ENCODE data around the gene ARHGAP6. TPM values are rescaled to one million over a fixed set of nuclear protein-coding genes. Genes with fewer than 3 reads are reported as not detected.

Gene ARHGAP6
- total and polyA plus RNA-seq, 2 donors (not counting 3 experiments of a cell fraction or from before 2014, with no cell fraction given): 0.69 to 0.83 TPM

- intact Hi-C loops (cut with micrococcal nuclease) (no loop called here), dilution Hi-C loops (cut with MboI; ENCODE audit: extremely low pct_ligation_motif_present, low sequenced_read_pairs) (no loop called here)
- Histone ChIP-seq H3K4me1 (ENCODE audit: control insufficient read depth, extremely low read depth, insufficient read depth, low read length) (no peaks in the 10 kb centered on the region), H3K79me2 (ENCODE audit: control insufficient read depth, insufficient read depth, low read length) (no peaks in the 10 kb centered on the region), H3K27me3 (ENCODE audit: control insufficient read depth in 2 of 2, insufficient read depth in 2 of 2, low read length in 2 of 2) (no peaks in the 10 kb centered on the region), H3K4me3 (replicated peaks in 1 of 3; ENCODE audit: insufficient read depth in 1 of 3, low read depth in 1 of 3, low read length in 3 of 3) (no peak overlapping the region), H3K9ac (replicated peaks; ENCODE audit: extremely low read depth, insufficient read depth, low read length) (no peak overlapping the region), H3K36me3 (ENCODE audit: control insufficient read depth in 2 of 2, extremely low read depth in 1 of 2, insufficient read depth in 2 of 2, low read length in 2 of 2) (no peaks in the 10 kb centered on the region), H2AFZ (ENCODE audit: low read depth, low read length) (no peak overlapping the region), H3K27ac (ENCODE audit: insufficient read depth, low read depth, low read length) (no peak overlapping the region), H4K20me1 (replicated peaks; ENCODE audit: control insufficient read depth, extremely low read depth, insufficient read depth, low read length) (no peaks in the 10 kb centered on the region), H3K4me2 (ENCODE audit: insufficient read depth, low read length) (no peak overlapping the region), H3K9me1 (replicated peaks; ENCODE audit: control insufficient read depth, extremely low read depth, insufficient read depth, low read length) (no peaks in the 10 kb centered on the region), H3K9me3 (replicated peaks; ENCODE audit: control insufficient read depth, insufficient read depth, low read length) (no peaks in the 10 kb centered on the region)
- ChIA-PET POLR2A (no interaction called here), CTCF (no interaction called here)
- DNase-seq (ENCODE audit: low read depth, low spot score) (no peak), FAIRE-seq (no peak)
- no TSS peak for BruUV-seq (replicated peaks)
- no peak for TF ChIP-seq POLR2A (IDR thresholded peaks at IDR 0.05; ENCODE audit: low read depth, low read length)
- no peak for TF ChIP-seq GATA2 (IDR thresholded peaks at IDR 0.05; ENCODE audit: insufficient read depth, insufficient read length, low read depth, low read length)
- TF ChIP-seq POLR2AphosphoS5 (IDR thresholded peaks at IDR 0.05; ENCODE audit: insufficient read depth, low read depth, low read length): no peak
- no peak for TF ChIP-seq EZH2 (IDR thresholded peaks at IDR 0.05; ENCODE audit: borderline replicate concordance, low read depth, low read length, severe bottlenecking)
- TF ChIP-seq FOS (IDR thresholded peaks at IDR 0.05; ENCODE audit: borderline replicate concordance, insufficient read depth, low read length): no peak
- no peak for TF ChIP-seq CTCF (IDR thresholded peaks at IDR 0.05; ENCODE audit: extremely low read depth in 1 of 2, insufficient read depth in 1 of 2, low read depth in 1 of 2, low read length in 2 of 2)
- TF ChIP-seq MYC (IDR thresholded peaks at IDR 0.05; ENCODE audit: low read depth, low read length): no peak
- no peak for TF ChIP-seq MAX (IDR thresholded peaks at IDR 0.05; ENCODE audit: insufficient read depth, insufficient read length)
- TF ChIP-seq JUN (IDR thresholded peaks at IDR 0.05; ENCODE audit: borderline replicate concordance, insufficient read depth, insufficient read length, low read depth): no peak
These were observed 101.2 kb downstream of the ARHGAP6 start for GRCh38 chrX:11564546-11564945.
